Mesenchymal stem cell (in vitro differentiated cells and primary cell): Measurements from ENCODE around the gene SELENOW.
"Not testable (repeated sequence)": the region's sequence is repeated elsewhere in the genome, so short reads cannot be mapped to it uniquely, and the experiment has no call there.

Experiments used
- DNase-seq: peaks from one replicate; pipeline ENCODE4 v3.0.0-alpha.2; 2013
- H2AFZ ChIP-seq: one replicate; pipeline ENCODE4 v1.6.1; 2013; ENCODE audit warnings: low read depth, mild to moderate bottlenecking, control low read depth, inconsistent platforms, low read length, moderate library complexity
- H2AK5ac ChIP-seq: 2 replicates; pipeline ENCODE4 v1.6.1; 2013; ENCODE audit warnings: low read length, moderate library complexity, mild to moderate bottlenecking, inconsistent platforms; ENCODE audit not compliant: severe bottlenecking
- H2BK120ac ChIP-seq: one replicate; pipeline ENCODE4 v1.6.1; 2013; ENCODE audit warnings: low read depth, mild to moderate bottlenecking, inconsistent platforms, low read length, moderate library complexity
- H2BK12ac ChIP-seq, 2 experiments: one replicate each; pipeline ENCODE4 v1.6.1; 2013; ENCODE audit warnings: inconsistent platforms in 2 of 2, low read length in 2 of 2, mild to moderate bottlenecking in 2 of 2, moderate library complexity in 2 of 2, control low read depth in 1 of 2
- H2BK15ac ChIP-seq: one replicate; pipeline ENCODE4 v1.6.1; 2013; ENCODE audit warnings: mild to moderate bottlenecking, low read depth, inconsistent platforms; ENCODE audit not compliant: poor library complexity, severe bottlenecking
- H2BK5ac ChIP-seq: 2 replicates; pipeline ENCODE4 v1.6.1; 2013; ENCODE audit warnings: low read depth, mild to moderate bottlenecking, low read length, control low read depth, inconsistent platforms; ENCODE audit not compliant: poor library complexity, severe bottlenecking
- H3K14ac ChIP-seq, 2 experiments: one replicate each; pipeline ENCODE4 v1.6.1; 2013; ENCODE audit warnings: inconsistent platforms in 2 of 2, low read length in 2 of 2, control low read depth in 1 of 2, mild to moderate bottlenecking in 1 of 2, moderate library complexity in 1 of 2
- H3K18ac ChIP-seq, 2 experiments: one replicate each; pipeline ENCODE4 v1.6.1; 2013; ENCODE audit warnings: inconsistent platforms in 2 of 2, low read length in 2 of 2, control low read depth in 1 of 2, low read depth in 1 of 2, mild to moderate bottlenecking in 1 of 2
- H3K23ac ChIP-seq, 2 experiments: one replicate each; pipeline ENCODE4 v1.6.1; 2013; ENCODE audit warnings: inconsistent platforms in 2 of 2, low read length in 2 of 2, mild to moderate bottlenecking in 2 of 2, moderate library complexity in 2 of 2, control low read depth in 1 of 2
- H3K27ac ChIP-seq: 2 replicates; pipeline ENCODE4 v1.5.1; 2013; ENCODE audit warnings: mild to moderate bottlenecking, moderate library complexity, low read length, control low read depth, inconsistent platforms; ENCODE audit not compliant: poor library complexity, severe bottlenecking
- H3K27me3 ChIP-seq, 2 experiments: 2 replicates each; pipeline versions ENCODE4 v1.6.1 to v1.7.0; 2013; ENCODE audit warnings: low read length in 2 of 2, mild to moderate bottlenecking in 2 of 2, moderate library complexity in 2 of 2, control low read depth in 1 of 2, inconsistent platforms in 1 of 2; ENCODE audit not compliant: control insufficient read depth in 1 of 2, insufficient read depth in 1 of 2
- H3K36me3 ChIP-seq, 2 experiments: 2 replicates each; pipeline versions ENCODE4 v1.6.1 to v1.7.0; 2013; ENCODE audit warnings: low read length in 2 of 2, control low read depth in 1 of 2, inconsistent platforms in 1 of 2, low read depth in 1 of 2, mild to moderate bottlenecking in 1 of 2; ENCODE audit not compliant: insufficient read depth in 2 of 2, control insufficient read depth in 1 of 2
- H3K4ac ChIP-seq, 2 experiments: one replicate each; pipeline ENCODE4 v1.6.1; 2013; ENCODE audit warnings: inconsistent platforms in 2 of 2, low read length in 2 of 2, mild to moderate bottlenecking in 2 of 2, moderate library complexity in 2 of 2, control low read depth in 1 of 2, low read depth in 1 of 2
- H3K4me1 ChIP-seq: 2 replicates; pipeline ENCODE4 v1.6.1; 2013; ENCODE audit warnings: low read depth, low read length, control low read depth; ENCODE audit not compliant: control insufficient read depth, insufficient read depth
- H3K4me2 ChIP-seq: 2 replicates; pipeline ENCODE4 v1.6.1; 2013; ENCODE audit warnings: low read length, mild to moderate bottlenecking, inconsistent platforms; ENCODE audit not compliant: poor library complexity, severe bottlenecking
- H3K4me3 ChIP-seq, 2 experiments: 2 replicates each; pipeline versions ENCODE4 v1.5.1 to v1.7.0; 2013; ENCODE audit warnings: low read length in 2 of 2, mild to moderate bottlenecking in 2 of 2, control low read depth in 1 of 2, low read depth in 1 of 2; ENCODE audit not compliant: insufficient read depth in 1 of 2
- H3K79me1 ChIP-seq: replicated peaks from 2 replicates; pipeline ENCODE4 v1.6.1; 2013; ENCODE audit warnings: mild to moderate bottlenecking, control low read depth, low read length, inconsistent platforms; ENCODE audit not compliant: poor library complexity, severe bottlenecking
- H3K9ac ChIP-seq: 2 replicates; pipeline ENCODE4 v1.7.0; 2013; ENCODE audit warnings: mild to moderate bottlenecking, low read length, moderate library complexity
- H3K9me3 ChIP-seq: 2 replicates; pipeline ENCODE4 v1.7.0; 2013; ENCODE audit warnings: mild to moderate bottlenecking, low read length; ENCODE audit not compliant: control insufficient read depth
- H4K8ac ChIP-seq: one replicate; pipeline ENCODE4 v1.6.1; 2013; ENCODE audit warnings: inconsistent platforms, mild to moderate bottlenecking, low read length, moderate library complexity
- H4K91ac ChIP-seq: one replicate; pipeline ENCODE4 v1.6.1; 2013; ENCODE audit warnings: mild to moderate bottlenecking, low read length, inconsistent platforms
- WGBS: methylation state at CpG from one replicate; pipeline ENCODE4 v1.1.7; 2013; ENCODE audit warnings: mixed read lengths; 5-methylcytosine and 5-hydroxymethylcytosine counted together

SELENOW gene

DNA sequence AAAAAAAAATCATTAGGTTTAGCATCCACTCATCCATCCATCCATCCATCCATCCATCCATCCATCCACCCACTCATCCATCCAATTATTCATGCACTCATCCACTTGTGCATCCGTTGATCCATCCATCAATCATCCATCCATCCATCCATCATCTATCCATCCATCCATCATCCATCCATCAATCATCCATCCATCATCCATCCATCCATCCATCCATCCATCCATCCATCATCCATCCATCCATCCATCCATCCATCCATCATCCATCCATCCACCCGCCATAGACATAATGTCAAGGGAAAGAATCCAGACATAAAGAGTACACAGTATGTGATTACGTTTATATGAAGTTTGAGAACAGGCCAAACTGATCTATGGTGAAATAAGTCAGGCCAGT, 9.0 kb upstream of the SELENOW start:
- H3K27ac ChIP-seq: no peak overlapping the region
- no peak overlapping the region for H4K91ac ChIP-seq
- H2BK12ac ChIP-seq: no peak overlapping the region
- no peak overlapping the region for H2AK5ac ChIP-seq
- no peaks in the 10 kb centered on the region for H3K79me1 ChIP-seq
- H3K4ac ChIP-seq: no peak overlapping the region
- no peak overlapping the region for H2BK15ac ChIP-seq
- H2AFZ ChIP-seq: no peak overlapping the region
- no peak overlapping the region for H3K18ac ChIP-seq
- peaks cover 5% of the 10 kb centered on the region for H3K4me1 ChIP-seq
- H3K27me3 ChIP-seq: peaks cover 0 to 5% of the 10 kb centered on the region in 2 experiments
- DNase-seq: no peak
- H4K8ac ChIP-seq: no peak overlapping the region
- H3K9me3 ChIP-seq: no peaks in the 10 kb centered on the region
- 81% methylated on average over 3 of the region's 3 CpGs for WGBS
- no peak overlapping the region for H2BK5ac ChIP-seq
- H3K14ac ChIP-seq: no peak overlapping the region
- H3K4me3 ChIP-seq: no peak overlapping the region
- H3K9ac ChIP-seq: no peak overlapping the region
- H3K4me2 ChIP-seq: no peak overlapping the region
- H3K36me3 ChIP-seq: no peaks in the 10 kb centered on the region
- H2BK120ac ChIP-seq: no peak overlapping the region
- no peak overlapping the region for H3K23ac ChIP-seq

DNA sequence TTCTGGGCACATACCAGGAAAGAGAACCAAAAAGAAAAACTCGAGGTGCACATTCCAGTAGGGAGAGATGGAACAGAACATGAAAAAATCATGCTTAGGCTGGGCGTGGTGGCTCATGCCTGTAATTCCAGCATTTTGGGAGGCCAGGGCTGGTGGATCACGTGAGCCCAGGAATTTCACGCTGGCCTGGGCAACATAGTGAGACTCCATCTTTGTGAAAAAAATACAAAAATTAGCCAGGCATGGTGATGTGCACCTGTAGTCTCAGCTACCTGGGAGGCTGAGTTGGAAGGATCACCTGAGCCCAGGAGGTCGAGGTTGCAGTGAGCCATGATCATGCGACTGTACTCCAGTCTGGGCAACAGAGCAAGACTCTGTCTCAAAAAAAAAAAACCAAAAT, 7.2 kb upstream of the SELENOW start:
- H3K4ac ChIP-seq, H4K8ac ChIP-seq, H3K4me2 ChIP-seq, H3K4me1 ChIP-seq, H3K23ac ChIP-seq, H3K4me3 ChIP-seq, H3K9me3 ChIP-seq, H2BK12ac ChIP-seq, H2BK5ac ChIP-seq, H3K27me3 ChIP-seq, H3K27ac ChIP-seq, H2BK15ac ChIP-seq, DNase-seq, H4K91ac ChIP-seq, H3K18ac ChIP-seq, H3K79me1 ChIP-seq, H3K14ac ChIP-seq, H2AK5ac ChIP-seq, H2AFZ ChIP-seq, H3K9ac ChIP-seq, H3K36me3 ChIP-seq, H2BK120ac ChIP-seq: not testable (repeated sequence)
- WGBS: 78% methylated on average over 5 of the region's 6 CpGs

DNA sequence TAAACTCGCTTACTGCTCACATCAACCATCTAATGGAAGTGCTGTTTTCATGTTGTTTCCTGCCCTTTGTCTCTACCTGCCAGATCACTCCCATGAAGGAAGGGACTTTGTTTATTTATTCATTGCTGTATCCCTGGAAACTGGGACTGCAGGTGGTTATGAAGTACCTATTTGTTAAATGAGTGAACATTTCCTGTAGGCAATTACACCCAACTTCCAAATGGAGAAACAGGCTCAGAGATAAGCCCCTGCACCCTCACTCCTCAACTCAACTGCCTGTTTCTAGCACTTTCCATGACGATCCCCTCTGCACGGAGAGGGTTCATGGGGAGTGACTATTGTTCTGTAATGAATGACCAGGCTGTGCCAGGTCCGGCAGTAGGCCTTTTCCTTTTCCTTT, 1.9 kb upstream of the SELENOW start:
- Histone ChIP-seq H3K36me3 (peaks cover 9 to 14% of the 10 kb centered on the region in 2 experiments), H3K9ac (no peak overlapping the region), H4K8ac (no peak overlapping the region), H3K4me1 (peaks cover 22% of the 10 kb centered on the region), H3K23ac (no peak overlapping the region), H2AFZ (no peak overlapping the region), H3K18ac (no peak overlapping the region), H3K4me3 (no peak overlapping the region), H3K9me3 (no peaks in the 10 kb centered on the region), H3K27me3 (no peaks in the 10 kb centered on the region), H4K91ac (no peak overlapping the region), H3K4me2 (no peak overlapping the region), H3K27ac (no peak overlapping the region), H2BK15ac (no peak overlapping the region), H2BK5ac (no peak overlapping the region), H3K14ac (no peak overlapping the region), H2BK120ac (no peak overlapping the region), H2AK5ac (no peak overlapping the region), H2BK12ac (no peak overlapping the region), H3K79me1 (peaks cover 19% of the 10 kb centered on the region), H3K4ac (no peak overlapping the region)
- peak; percentile 36 for DNase-seq
- 73% methylated on average over 4 of the region's 4 CpGs for WGBS

DNA sequence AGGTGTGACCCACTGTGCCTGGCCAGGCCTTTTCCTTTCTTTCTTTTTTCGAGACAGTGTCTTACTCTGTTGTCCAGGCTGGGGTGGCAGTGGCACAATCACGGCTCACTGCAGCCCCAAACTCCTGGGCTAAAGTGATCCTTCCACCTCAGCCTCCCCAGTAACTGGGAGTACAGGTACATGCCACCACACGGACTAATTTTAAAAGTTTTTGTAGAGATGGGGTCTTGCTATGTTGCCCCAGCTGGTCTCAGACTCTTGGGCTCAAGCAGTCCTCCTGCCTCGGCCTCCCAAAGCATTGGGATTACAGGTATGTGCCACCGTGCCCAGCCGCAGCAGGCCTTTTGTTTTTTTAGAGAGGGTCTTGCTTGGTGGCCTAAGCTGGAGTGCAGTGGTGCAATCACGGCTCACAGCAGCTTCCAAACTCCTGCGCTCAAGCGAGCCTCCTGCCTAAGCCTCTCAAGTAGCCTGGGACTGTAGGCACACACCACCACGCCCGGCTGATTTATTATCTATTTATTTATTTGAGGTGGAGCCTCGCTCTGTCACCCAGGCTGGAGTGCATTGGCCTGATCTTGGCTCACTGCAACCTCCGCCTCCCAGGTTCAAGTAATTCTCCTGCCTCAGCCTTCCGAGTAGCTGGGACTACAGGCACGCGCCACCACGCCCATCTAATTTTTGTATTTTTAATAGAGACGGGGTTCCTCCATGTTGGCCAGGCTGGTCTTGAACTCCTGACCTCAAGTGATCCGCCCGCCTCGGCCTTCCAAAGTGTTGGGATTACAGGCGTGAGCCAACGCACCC, 1.1 kb upstream of the SELENOW start:
- 82% methylated on average over 18 of the region's 23 CpGs for WGBS

More for the DNA sequence above, 1.1 kb upstream of the SELENOW start:
- not testable (repeated sequence) for H2AFZ ChIP-seq, H3K4ac ChIP-seq, H2BK120ac ChIP-seq, H3K18ac ChIP-seq, H3K23ac ChIP-seq, DNase-seq, H2BK15ac ChIP-seq, H2BK5ac ChIP-seq, H3K14ac ChIP-seq, H2BK12ac ChIP-seq, H4K91ac ChIP-seq, H3K27me3 ChIP-seq, H3K27ac ChIP-seq, H3K9me3 ChIP-seq
- H2AK5ac ChIP-seq: peak overlapping the region; percentile 30
- H3K4me2 ChIP-seq: peak overlapping the region; percentile 81
- peak overlapping the region; percentile 85 to 96 for H3K4me3 ChIP-seq
- peaks cover 17% of the 10 kb centered on the region in 2 experiments for H3K36me3 ChIP-seq
- H3K79me1 ChIP-seq: peaks cover 21% of the 10 kb centered on the region
- H3K4me1 ChIP-seq: peaks cover 24% of the 10 kb centered on the region
- peak overlapping the region; percentile 97 for H3K9ac ChIP-seq
- peak overlapping the region; percentile 99 for H4K8ac ChIP-seq
